HCT116 (cell line): ENCODE results near the gene TP63. TPM values are rescaled to one million over a fixed set of nuclear protein-coding genes. Genes with fewer than 3 reads are reported as not detected.

ENCODE experiments used
- ATAC-seq: fragments of 200-7000 bp; cut with Tn5 transposase; 2 replicates; pipeline ENCODE4 v1.9.1; 2020; ENCODE audit warnings: mild to moderate bottlenecking, moderate library complexity
- BruUV-seq: library from RNA; stranded (reverse); fragments of 400-500 nt; replicated peaks from 2 replicates; lab custom pipeline; 2021; lab: Mats Ljungman, UMichigan
- CTCF ChIA-PET: fragments of 300-600 bp; sonication (Branson Sonifier 250); formaldehyde crosslinking; loops from one replicate; lab custom pipeline; 2021; ENCODE audit warnings: antibody characterized with exemption; lab: Charles Lee
- POLR2A ChIA-PET: fragments of 300-600, 350-600 bp; sonication (Branson Sonifier 250); formaldehyde crosslinking; loops from one replicate; lab custom pipeline; 2021; ENCODE audit warnings: antibody characterized with exemption; lab: Charles Lee
- RAD21 ChIA-PET, 2 experiments: fragments of 300-600 bp; sonication (Branson Sonifier 250); formaldehyde crosslinking; loops; one replicate each; lab custom pipeline; 2023; ENCODE audit warnings: low total read pairs in 2 of 2; ENCODE audit not compliant: uncharacterized antibody in 2 of 2, unreplicated experiment in 2 of 2, low non-redundant PET in 1 of 2; lab: Charles Lee
- DNase-seq: peaks from one replicate; pipeline ENCODE4 v3.0.0-alpha.2; 2010; ENCODE audit warnings: low read depth, low spot score
- H2AFZ ChIP-seq: fragments of 200-600 bp; shearing (Covaris generic), sonication (generic); 2 replicates; pipeline ENCODE4 v1.6.1; 2017; ENCODE audit warnings: low read depth, mixed run types, mixed read lengths, antibody characterized with exemption, low read length; ENCODE audit not compliant: poor library complexity, severe bottlenecking
- H3K27ac ChIP-seq: 2 replicates; pipeline ENCODE4 v1.5.1; 2012; ENCODE audit warnings: low read depth, low read length
- H3K27me3 ChIP-seq: fragments of 200-600 bp; sonication (generic); 2 replicates; pipeline ENCODE4 v1.6.1; 2016; ENCODE audit warnings: mixed run types, low read length, mixed read lengths; ENCODE audit not compliant: insufficient read depth
- H3K36me3 ChIP-seq, 2 experiments: fragments of 200-500 bp in 1 of 2; fragments of 200-600 bp in 1 of 2; sonication (Bioruptor generic) in 1 of 2; sonication (generic) in 1 of 2; 2 replicates each; pipeline versions ENCODE4 v1.5.1 to v1.6.1; 2014 to 2016; ENCODE audit warnings: low read length in 2 of 2, inconsistent platforms in 1 of 2, mixed read lengths in 1 of 2, mixed run types in 1 of 2; ENCODE audit not compliant: insufficient read depth in 2 of 2, control insufficient read depth in 1 of 2
- H3K4me1 ChIP-seq, 2 experiments: fragments of 200-600 bp in 1 of 2; sonication (generic) in 1 of 2; 2 replicates each; pipeline versions ENCODE4 v1.5.1 to v1.6.1; 2012 to 2017; ENCODE audit warnings: low read length in 2 of 2, inconsistent platforms in 1 of 2, mild to moderate bottlenecking in 1 of 2, mixed read lengths in 1 of 2, mixed run types in 1 of 2, moderate library complexity in 1 of 2; ENCODE audit not compliant: insufficient read depth in 2 of 2, control insufficient read depth in 1 of 2
- H3K4me2 ChIP-seq: fragments of 200-600 bp; sonication (generic); 2 replicates; pipeline ENCODE4 v1.6.1; 2017; ENCODE audit warnings: mixed run types, low read length, mixed read lengths
- H3K4me3 ChIP-seq, 2 experiments: fragments of 200-600 bp in 1 of 2; sonication (generic) in 1 of 2; replicated peaks in 1 of 2; 2 replicates each; pipeline ENCODE4 v1.5.1; 2011 to 2016; ENCODE audit warnings: low read length in 2 of 2, control low read depth in 1 of 2, low read depth in 1 of 2, mild to moderate bottlenecking in 1 of 2, mixed read lengths in 1 of 2, mixed run types in 1 of 2
- H3K79me2 ChIP-seq: fragments of 200-600 bp; sonication (generic); 2 replicates; pipeline ENCODE4 v1.6.1; 2017; ENCODE audit warnings: mild to moderate bottlenecking, mixed run types, low read length, moderate library complexity, mixed read lengths; ENCODE audit not compliant: insufficient read depth
- H3K9ac ChIP-seq: fragments of 200-600 bp; sonication (generic); 2 replicates; pipeline ENCODE4 v1.6.1; 2016; ENCODE audit warnings: low read length, mixed read lengths
- H3K9me2 ChIP-seq: fragments of 200-600 bp; sonication (generic), shearing (Covaris generic); 2 replicates; pipeline ENCODE4 v1.6.1; 2017; ENCODE audit warnings: mixed run types, mild to moderate bottlenecking, moderate library complexity; ENCODE audit not compliant: insufficient read depth
- H3K9me3 ChIP-seq, 2 experiments: fragments of 200-500 bp in 1 of 2; fragments of 200-600 bp in 1 of 2; sonication (Bioruptor generic) in 1 of 2; sonication (generic) in 1 of 2; 2 replicates each; pipeline ENCODE4 v1.6.1; 2014 to 2017; ENCODE audit warnings: low read length in 2 of 2, mixed read lengths in 2 of 2, inconsistent platforms in 1 of 2, low read depth in 1 of 2, mild to moderate bottlenecking in 1 of 2, mixed run types in 1 of 2, moderate library complexity in 1 of 2; ENCODE audit not compliant: control insufficient read depth in 1 of 2, insufficient read depth in 1 of 2
- H4K20me1 ChIP-seq: fragments of 200-600 bp; sonication (generic), shearing (Covaris generic); 2 replicates; pipeline ENCODE4 v1.6.1; 2017; ENCODE audit warnings: mixed run types, mild to moderate bottlenecking, moderate library complexity; ENCODE audit not compliant: insufficient read depth
- RAD21 ChIP-seq: IDR thresholded peaks from 2 replicates; pipeline ENCODE4 v1.6.1; 2012; ENCODE audit warnings: low read depth, mild to moderate bottlenecking
- YY1 ChIP-seq: IDR thresholded peaks from 2 replicates; pipeline ENCODE4 v1.6.1; 2011; ENCODE audit warnings: low read length, low read depth, moderate library complexity, mild to moderate bottlenecking; ENCODE audit not compliant: insufficient replicate concordance; ENCODE audit errors: extremely low read depth
- intact Hi-C: fragments of 100-400 bp; cut with micrococcal nuclease; formaldehyde crosslinking; loops from 2 replicates; pipeline ENCODE4 v1.10.0; 2022
- total RNA-seq: library from RNA; stranded (reverse); gene quantifications from one replicate; pipeline ENCODE4 v1.2.1, GENCODE V29; 2021; ENCODE audit not compliant: unreplicated experiment
- TF ChIP-seq, protein P1 (sequence below): IDR thresholded peaks from 2 replicates; pipeline ENCODE4 v1.6.1; 2012

TP63 gene
- total RNA-seq, 1 experiment from 2014 or later = not detected

DNA sequence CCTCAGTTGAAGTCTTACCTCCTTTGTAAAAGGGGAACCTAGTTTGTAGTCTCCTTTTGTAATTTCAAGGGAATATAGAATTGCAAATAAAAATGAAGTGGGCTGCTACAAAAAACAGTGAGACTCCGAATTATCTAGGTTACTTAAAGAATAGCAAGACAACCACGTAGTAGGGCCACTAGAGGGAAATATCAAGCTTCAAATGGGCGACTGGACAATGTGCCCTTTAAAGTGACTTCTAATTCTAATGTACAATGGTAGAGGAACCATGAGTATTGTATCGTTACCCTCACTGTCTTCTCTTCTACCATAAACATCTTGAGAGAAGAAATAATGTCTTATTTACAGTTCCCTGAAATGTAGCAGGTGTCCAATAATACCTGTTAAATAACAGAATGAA lies 56.3 kb downstream of the TP63 start:
- peak; percentile 18; the same call in 1 of the 2 replicates for TF ChIP-seq RAD21
- TF ChIP-seq, protein P1, sequence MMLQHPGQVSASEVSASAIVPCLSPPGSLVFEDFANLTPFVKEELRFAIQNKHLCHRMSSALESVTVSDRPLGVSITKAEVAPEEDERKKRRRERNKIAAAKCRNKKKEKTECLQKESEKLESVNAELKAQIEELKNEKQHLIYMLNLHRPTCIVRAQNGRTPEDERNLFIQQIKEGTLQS = no peak
- Histone ChIP-seq H3K27me3 (no peaks in the 10 kb centered on the region), H3K27ac (no peak overlapping the region), H3K4me3 (no peak overlapping the region), H3K9me2 (no peaks in the 10 kb centered on the region), H3K36me3 (no peaks in the 10 kb centered on the region), H3K4me2 (no peak overlapping the region), H3K79me2 (no peaks in the 10 kb centered on the region), H3K9me3 (no peaks in the 10 kb centered on the region), H3K9ac (no peak overlapping the region), H4K20me1 (no peaks in the 10 kb centered on the region), H3K4me1 (peaks cover 0 to 7% of the 10 kb centered on the region in 2 experiments; a peak in 1 of 4 replicates), H2AFZ (no peak overlapping the region)
- intact Hi-C loops = no loop called here
- BruUV-seq = no TSS peak
- RAD21 ChIA-PET = no interaction called here
- POLR2A ChIA-PET = no interaction called here
- CTCF ChIA-PET = no interaction called here
- no peak for ATAC-seq
- DNase-seq = no peak

DNA sequence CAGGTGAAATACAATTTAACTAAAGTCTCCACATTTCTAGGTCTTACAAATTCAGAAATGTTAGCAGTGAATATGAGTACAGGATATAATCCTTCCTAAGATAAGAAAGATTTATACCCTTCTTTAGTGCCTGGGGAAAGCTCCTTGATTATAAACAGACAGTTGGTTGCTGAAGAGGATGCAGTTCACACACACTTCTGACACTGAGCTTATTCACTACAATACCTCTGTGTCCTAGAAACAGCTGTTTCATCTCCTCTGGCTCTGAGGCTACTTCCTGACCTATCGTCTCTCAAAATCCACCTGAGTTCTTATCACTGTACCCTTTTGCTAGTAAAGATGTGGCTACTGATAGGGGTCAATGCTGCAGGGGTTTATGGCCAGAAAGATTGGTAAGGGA lies 57.1 kb downstream of the TP63 start:
- CTCF ChIA-PET = no interaction called here
- H3K36me3 ChIP-seq = no peaks in the 10 kb centered on the region
- no peaks in the 10 kb centered on the region for H4K20me1 ChIP-seq
- no peak overlapping the region for H3K27ac ChIP-seq
- no peak overlapping the region for H3K9ac ChIP-seq
- no peaks in the 10 kb centered on the region for H3K9me2 ChIP-seq
- no peaks in the 10 kb centered on the region for H3K79me2 ChIP-seq
- RAD21 ChIA-PET = no interaction called here
- POLR2A ChIA-PET = no interaction called here
- H2AFZ ChIP-seq = no peak overlapping the region
- ATAC-seq = no peak
- H3K4me2 ChIP-seq = no peak overlapping the region
- no peaks in the 10 kb centered on the region for H3K9me3 ChIP-seq
- no TSS peak for BruUV-seq
- TF ChIP-seq YY1 = no peak
- intact Hi-C loops = no loop called here
- peaks cover 0 to 7% of the 10 kb centered on the region in 2 experiments; a peak in 1 of 4 replicates for H3K4me1 ChIP-seq
- no peak for DNase-seq
- no peaks in the 10 kb centered on the region for H3K27me3 ChIP-seq
- no peak overlapping the region for H3K4me3 ChIP-seq
